ENCODE results near the gene SCUBE1.

SCUBE1 gene

GRCh38 chr22:43331069-43331451 lies 12.1 kb downstream of the SCUBE1 start:
- TF ChIP-seq RAD21 (IDR thresholded peaks at IDR 0.05; ENCODE audit: low read depth) (no peak), NFIC (IDR thresholded peaks at IDR 0.05) (no peak), TEAD4 (IDR thresholded peaks at IDR 0.05) (no peak), ZBTB7A (IDR thresholded peaks at IDR 0.05; ENCODE audit: low read depth) (no peak), CREB1 (IDR thresholded peaks at IDR 0.05; ENCODE audit: low read depth) (no peak)

GRCh38 chr22:43330178-43331068 lies 12.7 kb downstream of the SCUBE1 start:
- TF ChIP-seq RAD21 (IDR thresholded peaks at IDR 0.05; ENCODE audit: low read depth) = no peak
- no peak for TF ChIP-seq TCF12 (IDR thresholded peaks at IDR 0.05; ENCODE audit: low read depth)
- TF ChIP-seq CEBPB (IDR thresholded peaks at IDR 0.05) = no peak
- no peak for TF ChIP-seq CREB1 (IDR thresholded peaks at IDR 0.05; ENCODE audit: low read depth)
- TF ChIP-seq NFIC (IDR thresholded peaks at IDR 0.05) = no peak

- TF ChIP-seq NFIC (IDR thresholded peaks at IDR 0.05) (no peak), REST (IDR thresholded peaks at IDR 0.05; ENCODE audit: low read depth) (no peak), EP300 (IDR thresholded peaks at IDR 0.05; ENCODE audit: borderline replicate concordance) (no peak), TAF1 (IDR thresholded peaks at IDR 0.05; ENCODE audit: low read depth) (no peak), CREB1 (IDR thresholded peaks at IDR 0.05; ENCODE audit: low read depth) (no peak), TCF12 (IDR thresholded peaks at IDR 0.05; ENCODE audit: low read depth) (no peak), RAD21 (IDR thresholded peaks at IDR 0.05; ENCODE audit: low read depth) (no peak), FOXM1 (IDR thresholded peaks at IDR 0.05; ENCODE audit: borderline replicate concordance, low read depth) (no peak), MAX (IDR thresholded peaks at IDR 0.05) (no peak), USF1 (IDR thresholded peaks at IDR 0.05) (no peak), ZBTB7A (IDR thresholded peaks at IDR 0.05; ENCODE audit: low read depth) (no peak), TEAD4 (IDR thresholded peaks at IDR 0.05) (no peak), EGR1 (IDR thresholded peaks at IDR 0.05) (no peak), YY1 (IDR thresholded peaks at IDR 0.05; ENCODE audit: low read depth) (no peak), CEBPB (IDR thresholded peaks at IDR 0.05) (no peak)
Observed at GRCh38 chr22:43329061-43329460, 14.1 kb downstream of the SCUBE1 start.

- TF ChIP-seq EP300 (IDR thresholded peaks at IDR 0.05; ENCODE audit: borderline replicate concordance) (no peak), RAD21 (IDR thresholded peaks at IDR 0.05; ENCODE audit: low read depth) (no peak), TAF1 (IDR thresholded peaks at IDR 0.05; ENCODE audit: low read depth) (no peak), USF1 (IDR thresholded peaks at IDR 0.05) (no peak), REST (IDR thresholded peaks at IDR 0.05; ENCODE audit: low read depth) (no peak)
Observed at GRCh38 chr22:43327157-43327438, 16.1 kb downstream of the SCUBE1 start.

GRCh38 chr22:43326331-43327156 lies 16.6 kb downstream of the SCUBE1 start:
- TF ChIP-seq CEBPB (IDR thresholded peaks at IDR 0.05) = no peak
- TF ChIP-seq RAD21 (IDR thresholded peaks at IDR 0.05; ENCODE audit: low read depth) = no peak

GRCh38 chr22:43325176-43325575 lies 18.0 kb downstream of the SCUBE1 start:
- no peak for TF ChIP-seq REST (IDR thresholded peaks at IDR 0.05; ENCODE audit: low read depth)
- TF ChIP-seq TCF12 (IDR thresholded peaks at IDR 0.05; ENCODE audit: low read depth) = no peak
- TF ChIP-seq EGR1 (IDR thresholded peaks at IDR 0.05) = no peak
- TF ChIP-seq EP300 (IDR thresholded peaks at IDR 0.05; ENCODE audit: borderline replicate concordance) = no peak
- TF ChIP-seq CEBPB (IDR thresholded peaks at IDR 0.05) = no peak
- TF ChIP-seq YY1 (IDR thresholded peaks at IDR 0.05; ENCODE audit: low read depth) = no peak
